Measurements from ENCODE around the gene PPID. TPM values are rescaled to one million over a fixed set of nuclear protein-coding genes. Genes with fewer than 3 reads are reported as not detected.
"Not testable (repeated sequence)": the region's sequence is repeated elsewhere in the genome, so short reads cannot be mapped to it uniquely, and the experiment has no call there.

The PPID gene
- total and polyA plus RNA-seq, 9 of the 15 experiments (the other 6 are each of a cell fraction or from before 2014, with no cell fraction given) = 46.5 to 160 (median 98.6) TPM

DNA sequence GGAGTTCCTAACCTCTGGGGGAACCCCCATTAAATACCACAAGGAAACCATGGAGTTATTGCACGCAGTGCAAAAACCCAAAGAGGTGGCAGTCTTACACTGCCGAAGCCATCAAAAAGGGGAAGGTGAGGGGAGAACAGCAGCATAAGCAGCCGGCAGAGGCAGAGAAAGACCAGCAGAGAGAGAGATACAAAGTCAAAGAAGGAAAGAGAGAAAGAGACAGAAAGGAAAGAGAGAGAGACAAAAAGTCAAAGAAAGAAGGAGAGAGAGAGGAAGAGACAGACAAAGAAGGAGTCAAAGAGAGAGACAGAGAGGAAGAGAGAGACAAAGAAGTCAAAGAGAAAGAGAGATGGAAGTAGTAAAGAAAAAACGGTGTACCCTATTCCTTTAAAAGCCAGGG, 59.9 kb downstream of the PPID start (continued):
- TF ChIP-seq, protein P1, sequence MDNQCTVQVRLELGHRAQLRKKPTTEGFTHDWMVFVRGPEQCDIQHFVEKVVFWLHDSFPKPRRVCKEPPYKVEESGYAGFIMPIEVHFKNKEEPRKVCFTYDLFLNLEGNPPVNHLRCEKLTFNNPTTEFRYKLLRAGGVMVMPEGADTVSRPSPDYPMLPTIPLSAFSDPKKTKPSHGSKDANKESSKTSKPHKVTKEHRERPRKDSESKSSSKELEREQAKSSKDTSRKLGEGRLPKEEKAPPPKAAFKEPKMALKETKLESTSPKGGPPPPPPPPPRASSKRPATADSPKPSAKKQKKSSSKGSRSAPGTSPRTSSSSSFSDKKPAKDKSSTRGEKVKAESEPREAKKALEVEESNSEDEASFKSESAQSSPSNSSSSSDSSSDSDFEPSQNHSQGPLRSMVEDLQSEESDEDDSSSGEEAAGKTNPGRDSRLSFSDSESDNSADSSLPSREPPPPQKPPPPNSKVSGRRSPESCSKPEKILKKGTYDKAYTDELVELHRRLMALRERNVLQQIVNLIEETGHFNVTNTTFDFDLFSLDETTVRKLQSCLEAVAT (IDR thresholded peaks at IDR 0.05) = peak; percentile 63 to 82; a peak in 3 of 4 replicates
- TF ChIP-seq, protein P2, sequence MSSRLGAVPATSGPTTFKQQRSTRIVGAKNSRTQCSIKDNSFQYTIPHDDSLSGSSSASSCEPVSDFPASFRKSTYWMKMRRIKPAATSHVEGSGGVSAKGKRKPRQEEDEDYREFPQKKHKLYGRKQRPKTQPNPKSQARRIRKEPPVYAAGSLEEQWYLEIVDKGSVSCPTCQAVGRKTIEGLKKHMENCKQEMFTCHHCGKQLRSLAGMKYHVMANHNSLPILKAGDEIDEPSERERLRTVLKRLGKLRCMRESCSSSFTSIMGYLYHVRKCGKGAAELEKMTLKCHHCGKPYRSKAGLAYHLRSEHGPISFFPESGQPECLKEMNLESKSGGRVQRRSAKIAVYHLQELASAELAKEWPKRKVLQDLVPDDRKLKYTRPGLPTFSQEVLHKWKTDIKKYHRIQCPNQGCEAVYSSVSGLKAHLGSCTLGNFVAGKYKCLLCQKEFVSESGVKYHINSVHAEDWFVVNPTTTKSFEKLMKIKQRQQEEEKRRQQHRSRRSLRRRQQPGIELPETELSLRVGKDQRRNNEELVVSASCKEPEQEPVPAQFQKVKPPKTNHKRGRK (tag; IDR thresholded peaks at IDR 0.05) = peak; percentile 96
- TF ChIP-seq MIER1 (IDR thresholded peaks at IDR 0.05; ENCODE audit: low read depth) (peak; percentile 56; the same call in 1 of the 2 replicates), ARNT (IDR thresholded peaks at IDR 0.05) (peak in 1 of 2 experiments; percentile 58; a peak in 1 of 4 replicates), NFRKB (IDR thresholded peaks at IDR 0.05; ENCODE audit: low read depth) (peak; percentile 66; the same call in 1 of the 2 replicates), MYBL2 (IDR thresholded peaks at IDR 0.05; ENCODE audit: low read depth) (0 out of 2 replicates have a peak, but pooled peaks have one; percentile 34), THRAP3 (IDR thresholded peaks at IDR 0.05; ENCODE audit: borderline replicate concordance) (peak; percentile 56; the same call in 1 of the 2 replicates), DPF2 (IDR thresholded peaks at IDR 0.05) (0 out of 2 replicates have a peak, but pooled peaks have one; percentile 49), ZNF316 (IDR thresholded peaks at IDR 0.05) (peak; percentile 44; the same call in 1 of the 2 replicates), BCOR (IDR thresholded peaks at IDR 0.05) (peak; percentile 44; the same call in 1 of the 2 replicates), TOE1 (IDR thresholded peaks at IDR 0.05; ENCODE audit: borderline replicate concordance) (peak; percentile 62), SMARCA5 (IDR thresholded peaks at IDR 0.05) (peak; percentile 84; the same call in 1 of the 2 replicates), KHSRP (IDR thresholded peaks at IDR 0.05) (0 out of 2 replicates have a peak, but pooled peaks have one; percentile 9), EP400 (IDR thresholded peaks at IDR 0.05) (0 out of 2 replicates have a peak, but pooled peaks have one; percentile 4), HDAC1 (IDR thresholded peaks at IDR 0.05) (0 out of 4 replicates have a peak, but pooled peaks of 1 of the 2 experiments have one; percentile 37), KDM4B (IDR thresholded peaks at IDR 0.05; ENCODE audit: borderline replicate concordance in 2 of 2, low read depth in 1 of 2) (peak in 1 of 2 experiments; percentile 85; a peak in 1 of 4 replicates), ELF4 (CRISPR knock-in tag; IDR thresholded peaks at IDR 0.05) (peak; percentile 83), OTX1 (CRISPR knock-in tag; IDR thresholded peaks at IDR 0.05) (0 out of 2 replicates have a peak, but pooled peaks have one; percentile 51), ZC3H8 (IDR thresholded peaks at IDR 0.05) (0 out of 2 replicates have a peak, but pooled peaks have one; percentile 69), HLTF (IDR thresholded peaks at IDR 0.05) (0 out of 2 replicates have a peak, but pooled peaks have one; percentile 77), MTA1 (IDR thresholded peaks at IDR 0.05; ENCODE audit: borderline replicate concordance) (peak; percentile 56; the same call in 1 of the 2 replicates), ZBTB8A (IDR thresholded peaks at IDR 0.05; ENCODE audit: partially characterized antibody) (peak; percentile 46)
- not testable (repeated sequence) for TF ChIP-seq MYBL2 (CRISPR knock-in tag; IDR thresholded peaks at IDR 0.05; ENCODE audit: borderline replicate concordance); TOE1 (CRISPR knock-in tag; IDR thresholded peaks at IDR 0.05; ENCODE audit: borderline replicate concordance, low read depth)
- TF ChIP-seq, protein P3, sequence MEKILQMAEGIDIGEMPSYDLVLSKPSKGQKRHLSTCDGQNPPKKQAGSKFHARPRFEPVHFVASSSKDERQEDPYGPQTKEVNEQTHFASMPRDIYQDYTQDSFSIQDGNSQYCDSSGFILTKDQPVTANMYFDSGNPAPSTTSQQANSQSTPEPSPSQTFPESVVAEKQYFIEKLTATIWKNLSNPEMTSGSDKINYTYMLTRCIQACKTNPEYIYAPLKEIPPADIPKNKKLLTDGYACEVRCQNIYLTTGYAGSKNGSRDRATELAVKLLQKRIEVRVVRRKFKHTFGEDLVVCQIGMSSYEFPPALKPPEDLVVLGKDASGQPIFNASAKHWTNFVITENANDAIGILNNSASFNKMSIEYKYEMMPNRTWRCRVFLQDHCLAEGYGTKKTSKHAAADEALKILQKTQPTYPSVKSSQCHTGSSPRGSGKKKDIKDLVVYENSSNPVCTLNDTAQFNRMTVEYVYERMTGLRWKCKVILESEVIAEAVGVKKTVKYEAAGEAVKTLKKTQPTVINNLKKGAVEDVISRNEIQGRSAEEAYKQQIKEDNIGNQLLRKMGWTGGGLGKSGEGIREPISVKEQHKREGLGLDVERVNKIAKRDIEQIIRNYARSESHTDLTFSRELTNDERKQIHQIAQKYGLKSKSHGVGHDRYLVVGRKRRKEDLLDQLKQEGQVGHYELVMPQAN (IDR thresholded peaks at IDR 0.05; ENCODE audit: borderline replicate concordance) = peak; percentile 31; the same call in 1 of the 2 replicates
